Tibial nerve (tissue), 4 donors: Measurements from ENCODE around the gene DGCR8. TPM values are rescaled to one million over a fixed set of nuclear protein-coding genes. Genes with fewer than 3 reads are reported as not detected.

ENCODE experiments used
- DNase-seq, 2 donors: peaks; one replicate each; pipeline ENCODE4 v3.0.0-alpha.2; 2019; ENCODE audit warnings: low spot score in 2 of 2
- H3K27ac ChIP-seq, 4 donors: fragments of 200-600 bp; sonication (generic) in 3 of 4; one replicate each; pipeline ENCODE4 v1.5.1; 2017 to 2019; ENCODE audit warnings: mild to moderate bottlenecking in 1 of 4
- H3K27me3 ChIP-seq, 2 donors: fragments of 200-600 bp; sonication (generic) in 1 of 2; one replicate each; pipeline versions ENCODE4 v1.5.1 to v1.6.0; 2017 to 2019
- H3K36me3 ChIP-seq, 3 donors: fragments of 200-600 bp; sonication (generic); one replicate each; pipeline ENCODE4 v1.5.1; 2018 to 2019
- H3K4me1 ChIP-seq, 4 donors: fragments of 200-600 bp; sonication (generic) in 3 of 4; one replicate each; pipeline ENCODE4 v1.5.1; 2017 to 2019
- H3K4me3 ChIP-seq, 4 donors: fragments of 200-600 bp; sonication (generic) in 3 of 4; one replicate each; pipeline ENCODE4 v1.5.1; 2017 to 2019; ENCODE audit warnings: mild to moderate bottlenecking in 1 of 4, moderate library complexity in 1 of 4
- H3K9me3 ChIP-seq, 4 donors: fragments of 200-600 bp; sonication (generic) in 3 of 4; one replicate each; pipeline ENCODE4 v1.5.1; 2017 to 2019
- CTCF ChIP-seq, 5 experiments: fragments of 200-600 bp in 3 of 5; fragments of 450-650 bp in 2 of 5; sonication (generic) in 3 of 5; IDR thresholded peaks; one replicate each; pipeline ENCODE4 v1.5.1; 2016 to 2019; ENCODE audit warnings: antibody characterized with exemption in 5 of 5, mild to moderate bottlenecking in 3 of 5, moderate library complexity in 2 of 5
- EP300 ChIP-seq, 2 donors: sonication (generic); formaldehyde crosslinking; IDR thresholded peaks; one replicate each; pipeline ENCODE4 v1.6.1; 2017; ENCODE audit warnings: antibody characterized with exemption in 2 of 2, mild to moderate bottlenecking in 1 of 2
- POLR2A ChIP-seq, 2 donors: fragments of 450-650 bp; IDR thresholded peaks; one replicate each; pipeline ENCODE4 v1.6.1; 2017; ENCODE audit warnings: antibody characterized with exemption in 2 of 2, mild to moderate bottlenecking in 2 of 2, moderate library complexity in 2 of 2
- WGBS, 2 donors: methylation state at CpG; one replicate each; pipeline ENCODE4 v1.1.5; 2018; 5-methylcytosine and 5-hydroxymethylcytosine counted together
- total RNA-seq, 4 donors: library from RNA; depleted of rRNA; stranded (reverse); fragments of >200 nt; gene quantifications; one replicate each; pipeline ENCODE4 v1.1.0, GENCODE V29; 2016

Gene DGCR8
- total RNA-seq, 4 donors from 2014 or later, result 23.0 to 35.1 (median 26.0) TPM

GRCh38 chr22:20153945-20154344 is 73.9 kb downstream of the DGCR8 start:
- Histone ChIP-seq H3K4me3 (no peak overlapping the region), H3K27ac (peak overlapping the region in 2 of 4 donors; percentile 54 to 67), H3K27me3 (peaks cover 0 to 43% of the 10 kb centered on the region in 2 donors), H3K36me3 (no peaks in the 10 kb centered on the region), H3K4me1 (peaks cover 0 to 20% (median 6%) of the 10 kb centered on the region in 4 donors), H3K9me3 (no peaks in the 10 kb centered on the region)
- no peak for DNase-seq
- no peak for TF ChIP-seq EP300 (IDR thresholded peaks at IDR 0.05)
- TF ChIP-seq POLR2A (IDR thresholded peaks at IDR 0.05), result no peak
- TF ChIP-seq CTCF (IDR thresholded peaks at IDR 0.05), result no peak
- 56 to 67% methylated on average over 13 to 16 of the region's 16 CpGs for WGBS, 2 donors

GRCh38 chr22:20154602-20155187 is 74.7 kb downstream of the DGCR8 start:
- H3K36me3 ChIP-seq, result no peaks in the 10 kb centered on the region
- H3K4me3 ChIP-seq, result peak overlapping the region in 1 of 4 donors; percentile 36
- TF ChIP-seq CTCF (IDR thresholded peaks at IDR 0.05), result no peak
- TF ChIP-seq POLR2A (IDR thresholded peaks at IDR 0.05), result no peak
- no peak for TF ChIP-seq EP300 (IDR thresholded peaks at IDR 0.05)
- H3K9me3 ChIP-seq, result no peaks in the 10 kb centered on the region
- 47 to 52% methylated on average over 5 to 12 of the region's 14 CpGs for WGBS, 2 donors
- peaks cover 0 to 20% (median 6%) of the 10 kb centered on the region in 4 donors for H3K4me1 ChIP-seq
- H3K27ac ChIP-seq, result peak overlapping the region in 2 of 4 donors; percentile 54 to 67
- peaks cover 0 to 43% of the 10 kb centered on the region in 2 donors for H3K27me3 ChIP-seq
- no peak for DNase-seq

GRCh38 chr22:20155330-20156041 is 75.4 kb downstream of the DGCR8 start:
- Histone ChIP-seq H3K36me3 (no peaks in the 10 kb centered on the region), H3K4me3 (peak overlapping the region in 1 of 4 donors; percentile 36), H3K27ac (peak overlapping the region in 2 of 4 donors; percentile 54 to 67), H3K9me3 (no peaks in the 10 kb centered on the region), H3K27me3 (peaks cover 0 to 43% of the 10 kb centered on the region in 2 donors), H3K4me1 (peaks cover 0 to 20% (median 6%) of the 10 kb centered on the region in 4 donors)
- TF ChIP-seq CTCF (IDR thresholded peaks at IDR 0.05) (no peak), POLR2A (IDR thresholded peaks at IDR 0.05) (no peak), EP300 (IDR thresholded peaks at IDR 0.05) (no peak)
- 32 to 37% methylated on average over 11 to 20 of the region's 30 CpGs for WGBS, 2 donors
- no peak for DNase-seq

GRCh38 chr22:20156042-20156389 is 76.0 kb downstream of the DGCR8 start:
- WGBS, 2 donors, result 65 to 74% methylated on average over 6 to 7 of the region's 7 CpGs
- Histone ChIP-seq H3K4me1 (peaks cover 0 to 20% (median 6%) of the 10 kb centered on the region in 4 donors), H3K36me3 (no peaks in the 10 kb centered on the region), H3K9me3 (no peaks in the 10 kb centered on the region), H3K4me3 (no peak overlapping the region), H3K27me3 (peaks cover 0 to 43% of the 10 kb centered on the region in 2 donors), H3K27ac (no peak overlapping the region)
- no peak for DNase-seq
- no peak for TF ChIP-seq CTCF (IDR thresholded peaks at IDR 0.05)
